ENCODE results near the gene IMPA2.

IMPA2 gene

DNA sequence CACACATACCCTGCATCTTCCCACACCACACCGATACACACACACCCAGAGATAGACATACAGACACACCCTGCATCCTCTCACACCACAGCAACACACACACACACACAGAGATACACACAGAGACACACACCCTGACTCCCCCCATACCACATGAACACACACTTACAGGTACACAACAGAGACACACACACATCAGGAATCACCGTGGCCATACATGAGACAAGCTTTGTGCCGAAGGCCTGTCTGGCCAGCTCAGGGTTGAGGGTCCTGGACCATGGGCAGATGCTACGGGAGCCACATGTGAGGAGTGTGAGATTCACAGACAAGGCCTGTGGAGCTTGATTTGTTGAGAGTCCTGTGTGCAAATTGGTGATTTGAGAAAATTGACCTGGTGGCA lies 15.6 kb downstream of the IMPA2 start:
- TF ChIP-seq CTCF (conservative IDR thresholded peaks at IDR 0.05) (no peak), ZFX (IDR thresholded peaks at IDR 0.05) (no peak)
- no peak overlapping the region for H3K27ac ChIP-seq

DNA sequence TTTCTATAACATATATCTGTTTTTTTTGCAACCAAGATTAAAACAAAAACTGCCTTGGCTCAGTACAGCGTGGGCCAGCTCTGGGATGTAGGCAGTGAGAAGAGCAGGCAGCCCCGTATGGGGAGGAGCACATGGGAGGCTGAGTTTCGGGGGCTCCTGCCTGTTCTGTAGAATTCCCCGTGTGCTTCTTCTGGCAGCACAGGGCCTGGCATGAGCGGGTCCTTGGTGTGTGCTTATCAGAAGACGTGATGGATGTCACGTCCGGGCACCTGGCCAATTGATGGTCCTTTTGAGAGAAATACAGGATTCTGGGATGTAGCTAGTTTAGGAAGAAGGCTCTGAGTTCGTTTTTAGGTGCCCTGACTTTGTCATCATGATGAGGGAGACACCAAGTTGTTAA lies 16.2 kb downstream of the IMPA2 start:
- no peak for TF ChIP-seq CTCF (conservative IDR thresholded peaks at IDR 0.05)
- TF ChIP-seq ZFX (IDR thresholded peaks at IDR 0.05), result no peak
- no peak overlapping the region for H3K27ac ChIP-seq

DNA sequence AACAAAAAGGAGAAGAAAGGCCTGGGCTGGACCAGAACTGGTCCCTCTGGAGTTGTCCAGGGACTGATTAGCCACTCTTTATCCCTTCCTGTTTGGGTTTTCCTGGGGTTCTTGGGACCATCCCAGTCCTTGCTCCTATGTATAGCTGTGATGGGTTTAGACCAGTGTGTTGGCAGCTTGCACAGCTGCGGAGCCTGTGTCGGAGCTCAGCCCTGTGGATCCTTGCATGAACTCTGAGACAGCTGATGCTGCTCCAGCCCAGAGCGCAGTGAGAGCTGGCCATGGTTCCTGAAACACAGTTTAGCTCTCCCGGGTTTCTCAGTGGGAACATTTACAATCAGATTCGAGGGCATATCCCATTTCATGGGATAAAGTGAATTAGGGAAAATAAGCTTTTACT lies 16.9 kb downstream of the IMPA2 start:
- TF ChIP-seq ZFX (IDR thresholded peaks at IDR 0.05) (no peak), CTCF (conservative IDR thresholded peaks at IDR 0.05) (no peak)
- no peak overlapping the region for H3K27ac ChIP-seq

DNA sequence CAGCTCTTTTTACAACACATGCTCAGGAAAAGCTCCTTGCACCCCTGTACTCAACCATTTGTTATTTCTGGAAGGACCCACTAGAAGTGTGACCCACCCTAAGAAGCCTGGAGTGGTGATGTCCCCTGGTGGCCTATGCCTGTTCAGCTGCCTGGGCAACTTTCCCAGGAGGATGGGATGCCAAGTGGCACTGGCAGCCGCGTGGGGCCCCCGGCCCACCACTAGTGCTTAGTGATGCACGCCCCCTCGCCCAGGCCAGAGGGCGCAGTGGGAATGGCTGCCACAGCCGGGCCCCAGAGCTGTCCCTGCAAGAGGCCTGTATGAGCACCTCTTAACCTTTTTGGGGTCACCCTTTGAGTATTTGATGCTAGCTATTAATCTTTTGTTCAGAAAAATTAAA lies 18.1 kb downstream of the IMPA2 start:
- TF ChIP-seq CTCF (conservative IDR thresholded peaks at IDR 0.05), result no peak
- TF ChIP-seq ZFX (IDR thresholded peaks at IDR 0.05), result no peak
- no peak overlapping the region for H3K27ac ChIP-seq

DNA sequence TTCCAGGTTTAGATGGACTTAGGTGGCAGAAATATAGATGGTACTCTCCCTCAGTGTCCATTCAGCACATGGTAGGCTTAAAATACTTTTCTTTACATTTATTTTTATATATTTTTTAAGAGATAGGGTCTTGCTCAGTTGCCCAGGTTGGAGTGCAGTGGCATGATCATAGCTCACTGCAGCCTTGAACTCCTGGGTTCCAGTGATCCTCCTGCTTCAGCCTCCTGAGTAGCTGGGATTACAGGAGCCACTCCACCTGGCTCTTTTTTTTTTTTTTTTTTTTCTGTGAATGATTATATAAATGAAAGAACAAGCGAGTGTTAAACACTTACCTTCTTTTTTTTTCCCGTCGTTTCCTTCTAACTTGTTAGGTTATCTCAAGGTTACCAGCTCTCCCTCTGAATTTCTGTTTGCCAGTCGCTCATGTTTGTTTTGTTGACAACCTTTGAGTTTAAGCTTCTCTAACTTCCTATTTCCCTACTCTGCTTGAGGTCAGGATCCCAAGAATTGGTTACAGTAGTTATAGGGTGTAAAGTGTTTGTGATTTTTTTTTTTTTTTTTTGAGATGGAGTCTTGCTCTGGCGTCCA lies 18.9 kb downstream of the IMPA2 start:
- no peak overlapping the region for H3K27ac ChIP-seq
- no peak for TF ChIP-seq ZFX (IDR thresholded peaks at IDR 0.05)
- no peak for TF ChIP-seq CTCF (conservative IDR thresholded peaks at IDR 0.05)

DNA sequence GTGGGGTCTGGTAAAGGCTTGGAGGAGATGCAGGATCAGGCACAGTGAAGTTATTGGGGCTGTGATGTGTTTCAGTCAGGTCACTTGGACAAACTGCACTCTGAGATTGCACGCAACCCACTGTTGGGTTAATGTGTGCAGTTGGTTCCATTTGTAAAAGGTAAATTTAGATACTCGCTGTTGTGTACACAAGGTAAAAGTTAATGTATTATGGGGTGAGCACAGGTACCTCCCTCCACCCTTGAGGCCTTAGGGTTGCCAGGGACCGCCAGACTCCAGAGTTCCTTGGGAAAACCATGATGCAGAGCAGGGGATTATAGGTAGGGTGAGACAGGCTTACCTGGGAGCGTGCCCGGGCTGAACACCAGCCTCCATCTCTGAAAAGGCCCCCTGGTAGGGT lies 20.1 kb downstream of the IMPA2 start:
- TF ChIP-seq ZFX (IDR thresholded peaks at IDR 0.05) (no peak), CTCF (conservative IDR thresholded peaks at IDR 0.05) (no peak)
- H3K27ac ChIP-seq, result no peak overlapping the region

- H3K27ac ChIP-seq, result no peak overlapping the region
- TF ChIP-seq ZFX (IDR thresholded peaks at IDR 0.05) (no peak), CTCF (conservative IDR thresholded peaks at IDR 0.05) (no peak)
These were observed 22.6 kb downstream of the IMPA2 start for GRCh38 chr18:12003894-12004293.

All from C4-2B (cell line).